Left renal pelvis (tissue), 4 donors: ENCODE data around the gene BEAN1. TPM values are rescaled to one million over a fixed set of nuclear protein-coding genes. Genes with fewer than 3 reads are reported as not detected.

ENCODE experiments used
- DNase-seq, 4 donors: peaks; one replicate each; pipeline ENCODE4 v3.0.0-alpha.2; 2013; ENCODE audit warnings: low read depth in 4 of 4, low spot score in 3 of 4
- polyA plus RNA-seq, 4 donors: library from polyadenylated mRNA; unstranded; fragments of 120-200 nt; gene quantifications; one replicate each; pipeline ENCODE4 v1.2.1, GENCODE V29; 2013; ENCODE audit not compliant: insufficient read length in 4 of 4

BEAN1 gene
- polyA plus RNA-seq, 4 donors: 0.66 to 2.9 (median 1.5) TPM

GRCh38 chr16:66391726-66392670 lies 35.1 kb upstream of the BEAN1 start:
- DNase-seq: no peak

- DNase-seq: no peak
Observed at GRCh38 chr16:66395806-66396555, 31.1 kb upstream of the BEAN1 start.

GRCh38 chr16:66397736-66398433 lies 29.2 kb upstream of the BEAN1 start:
- no peak for DNase-seq

GRCh38 chr16:66399031-66399430 lies 28.1 kb upstream of the BEAN1 start:
- no peak for DNase-seq

- no peak for DNase-seq
Observed at GRCh38 chr16:66399930-66400329, 27.2 kb upstream of the BEAN1 start.

- DNase-seq: no peak
Observed at GRCh38 chr16:66400503-66401380, 26.4 kb upstream of the BEAN1 start.

- DNase-seq: no peak
Observed at GRCh38 chr16:66401610-66402009, 25.5 kb upstream of the BEAN1 start.

GRCh38 chr16:66402166-66402565 lies 24.9 kb upstream of the BEAN1 start:
- DNase-seq: no peak

GRCh38 chr16:66402591-66403230 lies 24.4 kb upstream of the BEAN1 start:
- DNase-seq: no peak

- DNase-seq: no peak
Observed at GRCh38 chr16:66403531-66404145, 23.5 kb upstream of the BEAN1 start.

- DNase-seq: no peak
Observed at GRCh38 chr16:66405057-66405783, 21.9 kb upstream of the BEAN1 start.

GRCh38 chr16:66406534-66407221 lies 20.4 kb upstream of the BEAN1 start:
- DNase-seq: peak in 2 of 4 donors; percentile 48 to 52

GRCh38 chr16:66408163-66409048 lies 18.7 kb upstream of the BEAN1 start:
- DNase-seq: no peak

GRCh38 chr16:66409156-66409555 lies 17.9 kb upstream of the BEAN1 start:
- DNase-seq: no peak

- DNase-seq: no peak
Observed at GRCh38 chr16:66412182-66412581, 14.9 kb upstream of the BEAN1 start.

- no peak for DNase-seq
Observed at GRCh38 chr16:66414891-66415290, 12.2 kb upstream of the BEAN1 start.

- no peak for DNase-seq
Observed at GRCh38 chr16:66416136-66416535, 11.0 kb upstream of the BEAN1 start.
